KBM-7 (cell line): Measurements from ENCODE around the gene MYH7B.

Experiments
- DNase-seq: peaks from one replicate; pipeline ENCODE4 v3.0.0-alpha.2; 2015
- in situ Hi-C: fragments of 300-500 bp; cut with MboI; formaldehyde crosslinking; loops from 2 replicates; pipeline ENCODE4 v1.14.3; 2020; ENCODE audit warnings: low sequenced_read_pairs, low pct_unique_long_range_greater_than_20kb, mixed read lengths

Gene MYH7B

GRCh38 chr20:34970846-34971560 lies 15.3 kb downstream of the MYH7B start:
- DNase-seq, result no peak
- in situ Hi-C loops, result no loop called here

GRCh38 chr20:34971561-34972235 lies 16.0 kb downstream of the MYH7B start:
- in situ Hi-C loops, result no loop called here

GRCh38 chr20:34974246-34974645 lies 18.6 kb downstream of the MYH7B start:
- in situ Hi-C loops, result no loop called here

More at GRCh38 chr20:34971561-34972235, 16.0 kb downstream of the MYH7B start:
- no peak for DNase-seq

GRCh38 chr20:34976286-34976685 lies 20.6 kb downstream of the MYH7B start:
- no peak for DNase-seq
- in situ Hi-C loops, result no loop called here

More at GRCh38 chr20:34974246-34974645, 18.6 kb downstream of the MYH7B start:
- DNase-seq, result no peak

- in situ Hi-C loops, result no loop called here
- DNase-seq, result no peak
Observed at GRCh38 chr20:34977365-34978091, 21.9 kb downstream of the MYH7B start.

GRCh38 chr20:34978092-34978744 lies 22.6 kb downstream of the MYH7B start:
- no peak for DNase-seq
- in situ Hi-C loops, result no loop called here

- DNase-seq, result no peak
- in situ Hi-C loops, result no loop called here
Observed at GRCh38 chr20:34979366-34980153, 23.9 kb downstream of the MYH7B start.

- DNase-seq, result no peak
- in situ Hi-C loops, result no loop called here
Observed at GRCh38 chr20:34980543-34981233, 25.0 kb downstream of the MYH7B start.

- no peak for DNase-seq
- in situ Hi-C loops, result no loop called here
Observed at GRCh38 chr20:34982270-34983088, 26.8 kb downstream of the MYH7B start.

- in situ Hi-C loops, result no loop called here
- no peak for DNase-seq
Observed at GRCh38 chr20:34983089-34983820, 27.6 kb downstream of the MYH7B start.

GRCh38 chr20:34983995-34984735 lies 28.5 kb downstream of the MYH7B start:
- no peak for DNase-seq
- in situ Hi-C loops, result no loop called here

- no peak for DNase-seq
- in situ Hi-C loops, result no loop called here
Observed at GRCh38 chr20:34984756-34985261, 29.1 kb downstream of the MYH7B start.

- DNase-seq, result no peak
- in situ Hi-C loops, result no loop called here
Observed at GRCh38 chr20:34985461-34986310, 30.0 kb downstream of the MYH7B start.

- in situ Hi-C loops, result no loop called here
Observed at GRCh38 chr20:34986311-34987287, 30.9 kb downstream of the MYH7B start.

More at GRCh38 chr20:34986311-34987287, 30.9 kb downstream of the MYH7B start:
- DNase-seq, result no peak
